GM06990 (cell line): ENCODE data around the gene TNFRSF4.
A peak's percentile ranks its signal among the peaks of the same experiment; 100 is the strongest.
"Not testable (repeated sequence)": the region's sequence is repeated elsewhere in the genome, so short reads cannot be mapped to it uniquely, and the experiment has no call there.

Experiments
- DNase-seq: peaks from one replicate; pipeline ENCODE4 v3.0.0-alpha.2; 2011; ENCODE audit not compliant: insufficient read length; ENCODE audit errors: extremely low read depth
- H3K27me3 ChIP-seq: replicated peaks from 2 replicates; pipeline ENCODE4 v1.6.0; 2011; ENCODE audit warnings: low read length; ENCODE audit not compliant: control insufficient read depth, insufficient read depth
- H3K36me3 ChIP-seq: 2 replicates; pipeline ENCODE4 v1.5.1; 2011; ENCODE audit warnings: low read length; ENCODE audit not compliant: control insufficient read depth, insufficient read depth
- H3K4me3 ChIP-seq: replicated peaks from 2 replicates; pipeline ENCODE4 v1.5.1; 2011; ENCODE audit warnings: low read depth, mild to moderate bottlenecking, control low read depth, low read length
- CTCF ChIP-seq: IDR thresholded peaks from 2 replicates; pipeline ENCODE4 v1.5.1; 2011; ENCODE audit warnings: low read length, control low read depth, mild to moderate bottlenecking, inconsistent platforms; ENCODE audit not compliant: insufficient read depth, poor library complexity, severe bottlenecking

Gene TNFRSF4

DNA sequence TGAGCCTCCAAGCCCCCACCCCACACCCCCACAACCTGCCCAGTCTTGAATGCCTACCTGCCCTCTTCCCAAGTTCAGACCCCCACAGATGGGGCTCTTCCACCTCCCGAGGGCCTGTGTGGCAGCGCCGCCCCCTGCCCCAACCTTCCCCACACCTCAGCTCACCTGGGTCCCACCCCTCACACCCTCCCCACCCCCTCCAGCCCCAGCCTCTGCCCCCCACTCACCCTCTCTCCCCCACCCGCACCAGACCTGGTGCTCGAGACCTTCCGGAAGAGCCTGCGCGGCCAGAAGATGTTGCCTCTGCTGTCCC lies 16.8 kb downstream of the TNFRSF4 start:
- no peak overlapping the region for H3K4me3 ChIP-seq
- H3K36me3 ChIP-seq: no peaks in the 10 kb centered on the region
- no peak for TF ChIP-seq CTCF
- no peaks in the 10 kb centered on the region for H3K27me3 ChIP-seq
- no peak for DNase-seq

- no peaks in the 10 kb centered on the region for H3K27me3 ChIP-seq
- H3K36me3 ChIP-seq: no peaks in the 10 kb centered on the region
- no peak overlapping the region for H3K4me3 ChIP-seq
- no peak for TF ChIP-seq CTCF
- DNase-seq: peak; percentile 3
Observed at GRCh38 chr1:1196431-1197187, 17.3 kb downstream of the TNFRSF4 start.

GRCh38 chr1:1195726-1196125 lies 18.2 kb downstream of the TNFRSF4 start:
- not testable (repeated sequence) for H3K36me3 ChIP-seq, H3K27me3 ChIP-seq, DNase-seq, H3K4me3 ChIP-seq

GRCh38 chr1:1194723-1195122 lies 19.2 kb downstream of the TNFRSF4 start:
- no peaks in the 10 kb centered on the region for H3K36me3 ChIP-seq
- H3K27me3 ChIP-seq: no peaks in the 10 kb centered on the region
- no peak for DNase-seq
- TF ChIP-seq CTCF: no peak
- no peak overlapping the region for H3K4me3 ChIP-seq

GRCh38 chr1:1191734-1192133 lies 22.2 kb downstream of the TNFRSF4 start:
- no peak for DNase-seq
- H3K4me3 ChIP-seq: no peak overlapping the region
- H3K27me3 ChIP-seq: no peaks in the 10 kb centered on the region
- TF ChIP-seq CTCF: no peak
- H3K36me3 ChIP-seq: no peaks in the 10 kb centered on the region

- no peak for TF ChIP-seq CTCF
- Histone ChIP-seq H3K36me3 (no peaks in the 10 kb centered on the region), H3K27me3 (no peaks in the 10 kb centered on the region), H3K4me3 (no peak overlapping the region)
- no peak for DNase-seq
Observed at GRCh38 chr1:1189111-1189510, 24.8 kb downstream of the TNFRSF4 start.
